GM19240 (cell line): ENCODE results near the gene PLXNB2.

ENCODE experiments used
- DNase-seq: peaks from one replicate; pipeline ENCODE4 v3.0.0; 2011; ENCODE audit warnings: low spot score; ENCODE audit not compliant: insufficient read length

The PLXNB2 gene

GRCh38 chr22:50299785-50300619 lies 7.4 kb downstream of the PLXNB2 start:
- DNase-seq: no peak

DNA sequence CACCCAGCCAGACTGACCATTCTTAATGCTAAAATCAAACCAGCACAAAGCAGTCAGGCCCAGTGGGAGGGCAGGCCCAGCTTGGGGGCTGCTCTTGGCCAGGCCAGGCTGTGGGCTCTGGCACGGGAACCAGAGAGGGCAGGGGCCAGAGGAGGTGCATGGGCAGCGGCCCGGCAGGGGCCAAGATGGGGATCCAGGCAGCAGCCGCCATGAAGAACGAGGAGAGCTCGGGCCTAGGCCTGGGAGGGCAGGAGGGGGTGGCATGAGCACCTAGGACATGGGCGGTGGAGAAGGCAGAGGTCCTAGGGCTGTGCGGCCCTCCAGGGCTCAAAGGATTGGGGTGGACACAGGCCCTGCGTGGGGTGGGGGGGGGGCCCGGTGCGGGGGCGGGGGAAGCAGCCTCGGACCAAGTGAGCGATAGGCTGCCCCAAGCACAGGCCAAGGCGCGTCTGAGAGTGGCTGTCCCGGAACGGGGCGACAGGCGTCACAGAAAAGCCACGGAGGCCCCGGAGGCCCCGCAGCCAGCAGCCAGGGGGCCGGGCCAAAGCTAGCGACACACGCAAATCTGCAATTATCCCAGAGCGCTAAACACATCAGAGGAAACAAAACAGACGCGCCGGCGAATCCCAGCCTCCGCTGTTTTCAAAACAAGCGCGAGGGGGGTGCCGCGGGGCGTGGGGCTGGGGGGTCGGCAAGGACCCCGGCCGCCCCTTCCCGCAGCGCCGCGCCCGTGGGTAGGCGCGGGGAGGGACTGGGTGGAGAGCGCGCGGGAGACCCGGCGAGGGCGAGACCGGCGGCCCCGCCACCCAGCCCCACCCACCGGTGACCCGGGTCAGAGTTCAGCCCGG lies 8.3 kb downstream of the PLXNB2 start:
- DNase-seq: no peak

- no peak for DNase-seq
These were observed 9.2 kb downstream of the PLXNB2 start for GRCh38 chr22:50298266-50298637.

DNA sequence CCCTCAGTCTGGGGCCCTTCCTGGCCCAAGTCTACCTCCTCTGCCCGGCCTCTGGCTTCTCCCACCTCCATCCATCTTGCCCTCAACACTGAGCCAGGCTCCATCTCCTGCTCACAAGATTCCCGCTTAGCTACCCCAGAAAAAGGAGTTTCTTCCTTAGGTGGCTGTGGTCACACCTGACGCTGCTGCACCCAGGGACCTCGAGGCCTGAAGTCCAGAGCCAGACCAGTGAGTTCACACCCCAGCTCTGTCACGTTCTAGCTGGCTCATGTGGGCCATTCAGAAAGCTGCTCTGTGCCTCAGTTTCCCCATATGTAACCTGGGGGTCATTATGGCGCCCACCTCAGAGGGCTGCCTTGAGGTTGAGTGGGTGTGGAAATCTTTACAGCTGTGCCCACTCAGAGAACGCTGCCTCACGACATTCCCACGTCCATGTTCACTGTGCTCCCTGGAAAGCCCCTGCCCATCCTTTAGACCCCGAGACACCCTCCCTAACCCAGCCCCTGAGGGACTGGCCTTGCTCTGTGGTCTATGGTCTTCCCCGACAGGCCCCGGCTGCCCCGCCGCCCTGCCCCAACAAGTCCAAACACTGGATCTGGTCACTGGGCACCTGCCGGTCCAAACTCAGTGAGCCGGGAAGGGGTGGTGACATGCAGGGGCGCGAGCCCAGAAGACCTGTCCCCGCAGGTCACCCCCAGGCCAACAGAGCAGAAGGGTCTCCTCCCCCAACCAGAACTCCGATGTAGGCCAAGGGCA lies 9.8 kb downstream of the PLXNB2 start:
- DNase-seq: no peak

GRCh38 chr22:50296658-50297490 lies 10.6 kb downstream of the PLXNB2 start:
- DNase-seq: no peak

DNA sequence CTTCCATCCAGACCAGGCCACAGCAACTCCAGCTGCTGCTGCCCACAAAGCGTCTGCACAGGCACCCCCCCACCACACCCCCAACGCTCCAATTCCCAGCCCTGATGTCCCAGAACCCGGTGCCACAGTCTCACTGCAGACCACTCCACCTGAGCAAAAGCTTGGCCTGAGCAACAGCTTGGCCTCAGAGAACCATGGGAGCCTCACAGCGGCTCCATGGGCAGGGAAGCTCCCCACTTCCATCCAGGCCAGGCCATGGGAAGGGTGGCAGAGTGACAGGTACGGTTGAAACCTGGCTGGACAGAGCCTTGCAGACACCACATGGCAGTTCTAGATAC lies 13.2 kb downstream of the PLXNB2 start:
- no peak for DNase-seq

- DNase-seq: no peak
These were observed 13.8 kb downstream of the PLXNB2 start for GRCh38 chr22:50293441-50294318.

- DNase-seq: no peak
These were observed 14.6 kb downstream of the PLXNB2 start for GRCh38 chr22:50292643-50293440.

- no peak for DNase-seq
These were observed 17.4 kb downstream of the PLXNB2 start for GRCh38 chr22:50289942-50290630.

- no peak for DNase-seq
These were observed 18.1 kb downstream of the PLXNB2 start for GRCh38 chr22:50289151-50289941.

DNA sequence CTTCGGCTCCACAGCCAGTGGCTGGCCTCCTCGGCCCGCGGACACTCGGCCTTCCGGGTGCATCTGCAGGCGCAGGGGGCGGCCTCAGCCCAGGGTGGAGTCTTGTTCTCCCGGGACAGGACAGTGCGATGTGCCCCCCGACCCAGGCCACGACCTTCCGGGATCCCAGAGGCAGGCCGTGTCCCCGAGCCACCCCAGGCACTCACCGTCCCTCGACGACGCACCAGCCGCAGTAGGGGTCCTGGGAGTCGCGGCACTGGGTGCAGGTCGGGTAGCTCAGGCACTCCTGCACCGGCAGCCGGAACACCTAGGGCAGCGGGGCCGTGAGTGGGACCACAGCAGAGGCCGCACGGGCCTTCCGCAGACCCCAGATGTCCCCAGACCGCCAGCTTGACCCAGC lies 19.7 kb downstream of the PLXNB2 start:
- no peak for DNase-seq

DNA sequence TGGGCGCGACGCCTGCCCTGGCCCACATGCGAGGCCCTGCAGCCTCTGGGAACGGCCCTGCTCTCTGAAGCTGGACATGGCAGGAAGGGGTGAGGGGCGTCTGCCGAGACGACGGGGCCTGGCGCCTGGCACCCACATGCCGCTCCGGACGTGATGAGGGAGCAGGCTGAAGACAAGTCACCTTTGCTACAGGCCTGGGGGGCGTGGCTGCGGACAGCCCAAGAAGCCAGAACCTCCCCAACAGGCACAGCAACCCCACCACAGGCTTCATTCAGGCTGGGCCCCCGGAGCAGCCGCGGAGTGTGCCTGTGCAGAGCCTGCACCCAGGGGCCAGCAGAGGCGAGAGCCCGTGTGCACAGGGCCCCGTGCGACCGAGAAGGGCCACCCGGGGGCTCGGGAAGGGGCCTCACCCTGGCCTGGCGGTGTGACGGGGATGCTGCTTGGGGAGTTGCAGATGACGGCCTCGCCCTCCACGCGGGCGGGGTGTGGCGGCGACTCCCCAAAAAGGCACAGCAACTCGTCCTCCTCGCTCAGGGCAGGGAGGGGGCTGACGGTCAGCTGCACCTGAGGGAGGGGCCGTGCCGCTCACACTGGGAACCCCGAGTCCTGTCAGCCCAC lies 20.6 kb downstream of the PLXNB2 start:
- no peak for DNase-seq

GRCh38 chr22:50286275-50286674 lies 21.2 kb downstream of the PLXNB2 start:
- no peak for DNase-seq

- no peak for DNase-seq
These were observed 21.7 kb downstream of the PLXNB2 start for GRCh38 chr22:50285568-50286229.

DNA sequence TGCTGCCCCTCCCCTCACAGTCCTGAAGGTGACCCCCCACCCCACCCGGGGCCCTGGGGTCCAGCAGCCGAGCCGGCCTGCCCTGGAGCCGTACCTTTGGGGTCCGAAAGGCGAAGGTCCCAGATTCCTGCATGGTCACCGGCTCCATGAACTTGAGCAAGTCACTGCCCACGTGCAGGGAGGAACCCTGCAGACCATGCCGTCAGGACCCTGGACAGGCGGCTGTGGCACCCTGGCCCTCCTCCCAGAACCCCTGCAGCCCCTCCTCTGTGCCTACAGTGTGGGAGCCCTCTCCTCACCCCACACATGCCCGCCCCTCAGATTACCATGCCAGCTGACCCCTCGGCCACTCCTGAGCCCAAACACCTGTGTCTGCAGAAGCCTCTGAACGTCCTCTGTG lies 23.0 kb downstream of the PLXNB2 start:
- DNase-seq: no peak

DNA sequence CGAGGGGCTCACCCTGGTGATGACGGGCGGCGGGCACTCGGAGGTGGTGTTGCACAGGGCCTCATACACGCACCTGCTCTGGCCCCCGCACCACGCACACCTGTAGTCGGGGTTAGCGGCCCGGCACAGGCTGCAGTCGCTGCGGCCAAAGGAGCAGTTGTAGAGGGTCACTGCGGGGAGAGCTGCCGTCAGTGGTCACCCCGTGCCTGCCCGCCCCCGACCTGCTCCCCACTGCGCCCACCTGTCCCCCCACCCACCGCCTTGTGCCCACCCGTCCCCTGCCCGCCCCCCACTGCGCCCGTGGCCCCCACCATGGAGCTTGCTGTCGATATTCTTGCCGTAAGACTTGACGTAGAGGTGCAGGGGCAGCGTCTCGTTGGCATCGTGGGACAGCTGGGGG lies 23.6 kb downstream of the PLXNB2 start:
- DNase-seq: no peak
